IPS DF 6.9 (cell line): Measurements from ENCODE around the gene ADCY5.

Experiments
- DNase-seq: peaks from one replicate; pipeline ENCODE4 v3.0.0-alpha.2; 2013; ENCODE audit warnings: low read depth, low spot score
- H3K27ac ChIP-seq: one replicate; pipeline ENCODE4 v1.5.1; 2013; ENCODE audit warnings: low read length, control low read depth
- H3K27me3 ChIP-seq: 2 replicates; pipeline ENCODE4 v1.6.1; 2013; ENCODE audit warnings: mild to moderate bottlenecking, low read length; ENCODE audit not compliant: control insufficient read depth, insufficient read depth
- H3K36me3 ChIP-seq: 2 replicates; pipeline ENCODE4 v1.6.1; 2013; ENCODE audit warnings: low read length; ENCODE audit not compliant: control insufficient read depth, insufficient read depth
- H3K4me1 ChIP-seq: 2 replicates; pipeline ENCODE4 v1.6.1; 2013; ENCODE audit warnings: low read length; ENCODE audit not compliant: control insufficient read depth, insufficient read depth
- H3K4me3 ChIP-seq: 2 replicates; pipeline ENCODE4 v1.5.1; 2013; ENCODE audit warnings: mild to moderate bottlenecking, low read length
- H3K9me3 ChIP-seq: 2 replicates; pipeline ENCODE4 v1.6.1; 2013; ENCODE audit warnings: low read length, inconsistent platforms; ENCODE audit not compliant: control insufficient read depth, insufficient read depth
- WGBS: extraction: QIAGEN DNeasy Blood & Tissue Kit; methylation state at CpG from one replicate; pipeline ENCODE4 v1.1.7; 2013; ENCODE audit warnings: mixed read lengths, missing lambda C conversion rate; ENCODE audit not compliant: insufficient read length, insufficient coverage; 5-methylcytosine and 5-hydroxymethylcytosine counted together

The ADCY5 gene

GRCh38 chr3:123343296-123344174 is 105.4 kb downstream of the ADCY5 start:
- Histone ChIP-seq H3K27me3 (no peaks in the 10 kb centered on the region), H3K27ac (no peak overlapping the region), H3K36me3 (no peaks in the 10 kb centered on the region; the same call in 1 of the 2 replicates), H3K4me1 (peaks cover 4% of the 10 kb centered on the region), H3K9me3 (no peaks in the 10 kb centered on the region), H3K4me3 (no peak overlapping the region; the same call in 1 of the 2 replicates)
- no peak for DNase-seq
- no CpG with 5 or more reads among the region's 15 CpGs for WGBS

GRCh38 chr3:123342631-123343080 is 106.2 kb downstream of the ADCY5 start:
- H3K4me1 ChIP-seq, result peaks cover 4% of the 10 kb centered on the region
- no peak for DNase-seq
- no peak overlapping the region for H3K27ac ChIP-seq
- H3K36me3 ChIP-seq, result no peaks in the 10 kb centered on the region; the same call in 1 of the 2 replicates
- no peaks in the 10 kb centered on the region for H3K9me3 ChIP-seq
- no peaks in the 10 kb centered on the region for H3K27me3 ChIP-seq
- H3K4me3 ChIP-seq, result no peak overlapping the region
- no CpG with 5 or more reads among the region's 8 CpGs for WGBS

GRCh38 chr3:123341871-123342630 is 106.8 kb downstream of the ADCY5 start:
- Histone ChIP-seq H3K4me1 (peaks cover 4% of the 10 kb centered on the region), H3K36me3 (no peaks in the 10 kb centered on the region; the same call in 1 of the 2 replicates), H3K27me3 (no peaks in the 10 kb centered on the region), H3K4me3 (no peak overlapping the region), H3K9me3 (no peaks in the 10 kb centered on the region), H3K27ac (no peak overlapping the region)
- no peak for DNase-seq
- WGBS, result no CpG with 5 or more reads among the region's 16 CpGs

DNA sequence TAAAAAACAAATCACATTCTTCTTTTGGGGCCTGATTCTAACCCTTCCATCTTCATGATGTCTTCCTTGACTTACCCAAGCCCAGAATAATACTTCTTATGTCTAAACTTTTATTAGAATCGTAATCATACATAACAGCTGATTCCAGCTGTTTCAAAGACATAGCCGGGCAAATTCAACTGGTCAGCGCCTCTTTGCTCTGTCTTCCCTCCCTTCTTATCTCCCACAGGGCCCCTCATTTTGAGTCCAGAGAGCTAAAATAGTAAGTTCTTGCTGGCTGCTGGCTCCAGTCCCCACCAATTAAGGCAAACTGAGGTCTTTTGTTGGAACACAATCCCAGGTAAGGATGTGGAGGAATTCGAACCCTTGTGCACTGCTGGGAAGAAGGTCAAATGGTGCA is 108.6 kb downstream of the ADCY5 start:
- WGBS, result no CpG with 5 or more reads among the region's 4 CpGs
- DNase-seq, result no peak
- Histone ChIP-seq H3K27me3 (no peaks in the 10 kb centered on the region), H3K9me3 (no peaks in the 10 kb centered on the region), H3K4me3 (no peak overlapping the region), H3K4me1 (peaks cover 4% of the 10 kb centered on the region), H3K27ac (no peak overlapping the region), H3K36me3 (no peaks in the 10 kb centered on the region; the same call in 1 of the 2 replicates)

- Histone ChIP-seq H3K4me3 (no peak overlapping the region), H3K27me3 (no peaks in the 10 kb centered on the region), H3K36me3 (no peaks in the 10 kb centered on the region; the same call in 1 of the 2 replicates), H3K4me1 (peaks cover 2% of the 10 kb centered on the region), H3K27ac (no peak overlapping the region), H3K9me3 (no peaks in the 10 kb centered on the region)
- no peak for DNase-seq
- WGBS, result no CpG with 5 or more reads among the region's 3 CpGs
Observed at GRCh38 chr3:123339302-123339701, 109.6 kb downstream of the ADCY5 start.

DNA sequence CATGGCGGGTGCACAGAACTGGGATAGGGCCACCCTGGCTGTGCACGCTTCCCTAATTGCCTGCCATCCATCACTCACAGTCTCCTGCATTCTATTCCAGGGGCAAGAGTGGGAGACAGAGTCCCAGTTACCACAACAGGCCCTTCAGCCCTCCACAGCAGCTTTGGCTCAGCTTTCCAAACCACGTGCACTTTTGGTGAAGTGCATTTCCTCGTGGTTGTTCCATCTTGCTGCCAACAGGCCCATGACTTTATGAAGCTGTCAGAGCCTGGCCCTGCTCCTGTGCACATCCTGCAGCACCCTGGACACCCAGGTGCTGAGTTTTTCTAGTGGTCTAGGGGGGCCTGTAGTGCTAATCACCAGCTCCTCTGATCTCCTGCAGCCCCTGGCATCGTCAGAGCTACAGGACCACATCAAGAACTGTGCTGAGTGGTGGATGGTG is 110.2 kb downstream of the ADCY5 start:
- Histone ChIP-seq H3K27ac (no peak overlapping the region), H3K4me3 (no peak overlapping the region), H3K9me3 (no peaks in the 10 kb centered on the region), H3K27me3 (no peaks in the 10 kb centered on the region), H3K4me1 (peaks cover 2% of the 10 kb centered on the region), H3K36me3 (no peaks in the 10 kb centered on the region; the same call in 1 of the 2 replicates)
- WGBS, result no CpG with 5 or more reads among the region's 5 CpGs
- no peak for DNase-seq

DNA sequence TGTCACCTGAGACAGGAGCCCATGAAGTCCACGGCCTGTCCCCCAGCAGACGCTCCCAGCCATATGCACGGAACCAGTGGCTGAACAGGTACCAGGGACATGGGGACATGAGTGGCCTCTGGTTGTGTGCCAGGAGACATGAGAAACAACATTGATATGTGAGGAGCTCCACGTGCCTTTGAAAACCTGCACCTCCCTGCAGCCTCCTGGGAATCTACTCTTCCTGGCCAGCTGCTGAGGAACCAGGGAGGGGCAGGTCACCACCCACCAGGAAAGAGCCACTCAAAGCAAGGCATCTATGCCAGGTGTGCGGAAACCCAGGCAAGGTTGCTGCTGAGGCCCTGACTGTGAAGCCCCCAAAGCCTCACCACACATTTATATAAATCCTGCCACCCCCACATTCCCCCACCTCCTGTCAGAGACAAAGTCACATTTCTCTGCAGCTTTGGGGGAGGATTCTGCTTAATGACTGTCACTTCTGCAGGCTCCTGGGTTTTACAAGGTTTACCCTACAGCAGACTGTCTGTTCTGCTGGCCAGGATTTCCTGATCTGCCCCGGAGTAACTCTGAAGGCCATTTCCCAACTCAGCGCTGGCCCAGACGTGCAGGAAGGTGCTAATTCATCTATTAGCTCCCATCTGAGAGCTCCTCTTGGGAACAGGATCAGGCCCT is 110.8 kb downstream of the ADCY5 start:
- no peak overlapping the region for H3K27ac ChIP-seq
- no CpG with 5 or more reads among the region's 8 CpGs for WGBS
- H3K27me3 ChIP-seq, result no peaks in the 10 kb centered on the region
- H3K4me1 ChIP-seq, result no peaks in the 10 kb centered on the region; the same call in 1 of the 2 replicates
- no peaks in the 10 kb centered on the region for H3K9me3 ChIP-seq
- no peak overlapping the region for H3K4me3 ChIP-seq
- H3K36me3 ChIP-seq, result no peaks in the 10 kb centered on the region
- no peak for DNase-seq

DNA sequence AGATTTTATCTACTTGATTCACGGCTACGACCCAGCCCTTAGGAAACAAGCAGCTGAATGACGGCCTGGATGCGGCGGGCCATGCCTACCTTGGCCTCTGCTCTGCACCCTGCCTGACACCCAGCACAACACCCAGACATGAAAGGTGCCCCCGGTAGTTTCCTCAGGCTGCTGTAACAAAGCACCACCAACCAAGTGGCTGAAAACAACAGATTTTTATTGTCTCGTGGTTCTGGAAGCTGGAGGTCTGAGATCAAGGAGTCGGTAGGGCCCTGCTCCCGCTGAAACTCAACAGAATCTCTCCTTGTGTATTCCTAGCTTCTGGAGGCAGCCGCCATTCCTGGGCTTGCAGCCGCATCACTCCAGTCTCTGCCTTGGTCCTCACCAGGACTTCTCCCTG is 111.7 kb downstream of the ADCY5 start:
- no peaks in the 10 kb centered on the region for H3K27me3 ChIP-seq
- no CpG with 5 or more reads among the region's 11 CpGs for WGBS
- H3K4me3 ChIP-seq, result no peak overlapping the region
- H3K9me3 ChIP-seq, result no peaks in the 10 kb centered on the region
- no peak for DNase-seq
- H3K36me3 ChIP-seq, result no peaks in the 10 kb centered on the region
- no peak overlapping the region for H3K27ac ChIP-seq
- H3K4me1 ChIP-seq, result no peaks in the 10 kb centered on the region; the same call in 1 of the 2 replicates

GRCh38 chr3:123336441-123336851 is 112.4 kb downstream of the ADCY5 start:
- no peak overlapping the region for H3K27ac ChIP-seq
- H3K36me3 ChIP-seq, result no peaks in the 10 kb centered on the region
- H3K4me1 ChIP-seq, result no peaks in the 10 kb centered on the region
- H3K27me3 ChIP-seq, result no peaks in the 10 kb centered on the region
- no peaks in the 10 kb centered on the region for H3K9me3 ChIP-seq
- WGBS, result no CpG with 5 or more reads among the region's 7 CpGs
- no peak for DNase-seq
- H3K4me3 ChIP-seq, result no peak overlapping the region

GRCh38 chr3:123336001-123336400 is 112.9 kb downstream of the ADCY5 start:
- no peaks in the 10 kb centered on the region for H3K9me3 ChIP-seq
- H3K4me1 ChIP-seq, result no peaks in the 10 kb centered on the region
- no peak overlapping the region for H3K4me3 ChIP-seq
- no peak for DNase-seq
- H3K36me3 ChIP-seq, result no peaks in the 10 kb centered on the region
- H3K27me3 ChIP-seq, result no peaks in the 10 kb centered on the region
- no peak overlapping the region for H3K27ac ChIP-seq
- no CpG with 5 or more reads among the region's 4 CpGs for WGBS
